Gastrocnemius medialis (tissue), 4 donors: ENCODE results near the gene USP15. TPM values are rescaled to one million over a fixed set of nuclear protein-coding genes. Genes with fewer than 3 reads are reported as not detected.

ENCODE experiments used
- ATAC-seq, 2 donors: fragments of 150-250 bp; one replicate each; pipeline ENCODE4 v1.9.1; 2016
- DNase-seq, 2 donors: peaks; one replicate each; pipeline ENCODE4 v3.0.0-alpha.2; 2019
- H3K27ac ChIP-seq, 4 donors: fragments of 200-600 bp; sonication (generic); 1 replicate in 1 of 4; 2 replicates in 3 of 4; pipeline ENCODE4 v1.5.1; 2016 to 2018; ENCODE audit warnings: mild to moderate bottlenecking in 2 of 4, moderate library complexity in 1 of 4
- H3K27me3 ChIP-seq, 3 donors: fragments of 200-600 bp; sonication (generic) in 2 of 3; 1 replicate in 1 of 3; 2 replicates in 2 of 3; pipeline versions ENCODE4 v1.5.1 to v1.6.0; 2016 to 2019; ENCODE audit warnings: mild to moderate bottlenecking in 1 of 3, moderate library complexity in 1 of 3
- H3K36me3 ChIP-seq, 2 donors: fragments of 200-600 bp; sonication (generic) in 1 of 2; one replicate each; pipeline ENCODE4 v1.5.1; 2017 to 2018
- H3K4me1 ChIP-seq, 2 donors: fragments of 200-600 bp; sonication (generic) in 1 of 2; one replicate each; pipeline ENCODE4 v1.5.1; 2016 to 2017; ENCODE audit warnings: mild to moderate bottlenecking in 2 of 2
- H3K4me3 ChIP-seq, 4 donors: fragments of 200-600 bp; sonication (generic) in 3 of 4; 1 replicate in 1 of 4; 2 replicates in 3 of 4; pipeline ENCODE4 v1.5.1; 2016 to 2019; ENCODE audit warnings: mild to moderate bottlenecking in 2 of 4
- H3K9me3 ChIP-seq, 3 donors: fragments of 200-600 bp; sonication (generic) in 2 of 3; 1 replicate in 1 of 3; 2 replicates in 2 of 3; pipeline ENCODE4 v1.5.1; 2016 to 2019
- CTCF ChIP-seq, 5 experiments: fragments of 450-650 bp in 3 of 5; fragments of 200-600 bp in 2 of 5; sonication (generic) in 2 of 5; IDR thresholded peaks in 4 of 5; conservative IDR thresholded peaks in 1 of 5; 1 replicate in 4 of 5; 2 replicates in 1 of 5; pipeline ENCODE4 v1.5.1; 2016 to 2019; ENCODE audit warnings: antibody characterized with exemption in 5 of 5, mild to moderate bottlenecking in 3 of 5, moderate library complexity in 3 of 5
- POLR2A ChIP-seq, 2 donors: fragments of 450-650 bp; IDR thresholded peaks; one replicate each; pipeline ENCODE4 v1.6.1; 2017; ENCODE audit warnings: antibody characterized with exemption in 2 of 2, mild to moderate bottlenecking in 2 of 2, moderate library complexity in 2 of 2
- in situ Hi-C, 4 donors: fragments of 200-750 bp; cut with MboI; loops; one replicate each; pipeline versions ENCODE4 v1.15.0 to v1.8.0; 2017; ENCODE audit warnings: low sequenced_read_pairs in 4 of 4
- intact Hi-C: fragments of 100-400 bp; cut with DNase I; formaldehyde crosslinking; loops from one replicate; pipeline ENCODE4 v1.15.1; 2023; ENCODE audit warnings: low total_unique reads
- total RNA-seq, 4 donors: library from RNA; depleted of rRNA; stranded (reverse); fragments of >200 nt; gene quantifications; one replicate each; pipeline versions ENCODE4 v1.1.0 to v1.2.3, GENCODE V29; 2016

The USP15 gene
- total RNA-seq, 4 donors from 2014 or later: 49.0 to 93.6 (median 50.6) TPM

GRCh38 chr12:62379026-62379722 lies 119.0 kb downstream of the USP15 start:
- no peak for DNase-seq
- Histone ChIP-seq H3K9me3 (no peaks in the 10 kb centered on the region), H3K4me1 (no peaks in the 10 kb centered on the region), H3K27ac (no peak overlapping the region), H3K36me3 (peaks cover 0 to 16% of the 10 kb centered on the region in 2 donors), H3K4me3 (no peak overlapping the region), H3K27me3 (no peaks in the 10 kb centered on the region)
- in situ Hi-C loops: no loop called here
- no peak for ATAC-seq
- intact Hi-C loops: no loop called here
- TF ChIP-seq POLR2A (IDR thresholded peaks at IDR 0.05): no peak
- no peak for TF ChIP-seq CTCF (IDR thresholded peaks at IDR 0.05 in 4 of 5, conservative IDR thresholded peaks at IDR 0.05 in 1 of 5)

- Histone ChIP-seq H3K4me1 (no peaks in the 10 kb centered on the region), H3K27ac (no peak overlapping the region), H3K27me3 (no peaks in the 10 kb centered on the region), H3K9me3 (no peaks in the 10 kb centered on the region), H3K36me3 (peaks cover 0 to 21% of the 10 kb centered on the region in 2 donors), H3K4me3 (no peak overlapping the region)
- intact Hi-C loops (no loop called here), in situ Hi-C loops (no loop called here)
- DNase-seq: no peak
- no peak for TF ChIP-seq CTCF (IDR thresholded peaks at IDR 0.05 in 4 of 5, conservative IDR thresholded peaks at IDR 0.05 in 1 of 5)
- TF ChIP-seq POLR2A (IDR thresholded peaks at IDR 0.05): no peak
- ATAC-seq: no peak
Observed at GRCh38 chr12:62379723-62380045, 119.5 kb downstream of the USP15 start.

- Histone ChIP-seq H3K4me1 (no peaks in the 10 kb centered on the region), H3K4me3 (no peak overlapping the region), H3K36me3 (peaks cover 0 to 29% of the 10 kb centered on the region in 2 donors), H3K27ac (no peak overlapping the region), H3K9me3 (no peaks in the 10 kb centered on the region), H3K27me3 (no peaks in the 10 kb centered on the region)
- no peak for TF ChIP-seq CTCF (IDR thresholded peaks at IDR 0.05 in 4 of 5, conservative IDR thresholded peaks at IDR 0.05 in 1 of 5)
- TF ChIP-seq POLR2A (IDR thresholded peaks at IDR 0.05): no peak
- in situ Hi-C loops: no loop called here
- intact Hi-C loops: no loop called here
- ATAC-seq (no peak), DNase-seq (no peak)
Observed at GRCh38 chr12:62382526-62382925, 122.3 kb downstream of the USP15 start.

GRCh38 chr12:62396750-62397149 lies 136.5 kb downstream of the USP15 start:
- ATAC-seq (no peak), DNase-seq (no peak)
- TF ChIP-seq POLR2A (IDR thresholded peaks at IDR 0.05) (no peak), CTCF (IDR thresholded peaks at IDR 0.05 in 4 of 5, conservative IDR thresholded peaks at IDR 0.05 in 1 of 5) (no peak)
- Histone ChIP-seq H3K4me3 (no peak overlapping the region), H3K9me3 (no peaks in the 10 kb centered on the region), H3K36me3 (peaks cover 0 to 71% of the 10 kb centered on the region in 2 donors), H3K4me1 (no peaks in the 10 kb centered on the region), H3K27ac (no peak overlapping the region), H3K27me3 (no peaks in the 10 kb centered on the region)
- intact Hi-C loops: no loop called here
- in situ Hi-C loops: no loop called here

- no peaks in the 10 kb centered on the region for H3K4me1 ChIP-seq
- in situ Hi-C loops (no loop called here), intact Hi-C loops (no loop called here)
- no peak overlapping the region for H3K27ac ChIP-seq
- DNase-seq: no peak
- no peaks in the 10 kb centered on the region for H3K9me3 ChIP-seq
- H3K4me3 ChIP-seq: no peak overlapping the region
- H3K36me3 ChIP-seq: peaks cover 0 to 55% of the 10 kb centered on the region in 2 donors
- H3K27me3 ChIP-seq: no peaks in the 10 kb centered on the region
- TF ChIP-seq CTCF (IDR thresholded peaks at IDR 0.05 in 4 of 5, conservative IDR thresholded peaks at IDR 0.05 in 1 of 5) (no peak), POLR2A (IDR thresholded peaks at IDR 0.05) (no peak)
- no peak for ATAC-seq
Observed at GRCh38 chr12:62400135-62400534, 139.9 kb downstream of the USP15 start.
